Bronchial epithelial cell (primary cell): Measurements from ENCODE around the gene HEATR3. TPM values are rescaled to one million over a fixed set of nuclear protein-coding genes. Genes with fewer than 3 reads are reported as not detected.
A peak's percentile ranks its signal among the peaks of the same experiment; 100 is the strongest.

Experiments
- DNase-seq: peaks from one replicate; pipeline ENCODE4 v3.0.0-alpha.2; 2010; ENCODE audit warnings: low read depth
- FAIRE-seq: peaks from 2 replicates; lab custom pipeline; 2011; peaks lifted over from hg19 to GRCh38; lab: Jason Lieb, UNC
- H3K27me3 ChIP-seq: 2 replicates; pipeline ENCODE4 v1.5.1; 2011; ENCODE audit warnings: low read length; ENCODE audit not compliant: control insufficient read depth, insufficient read depth
- H3K36me3 ChIP-seq: 2 replicates; pipeline ENCODE4 v1.5.1; 2011; ENCODE audit warnings: low read length; ENCODE audit not compliant: control insufficient read depth, insufficient read depth
- H3K4me3 ChIP-seq: 2 replicates; pipeline ENCODE4 v1.5.1; 2011; ENCODE audit warnings: mild to moderate bottlenecking, low read depth, low read length, control low read depth
- total RNA-seq: library from RNA; depleted of rRNA; stranded (reverse); fragments of >200 nt; gene quantifications from 2 replicates; pipeline ENCODE4 v1.2.1, GENCODE V29; 2014
- TF ChIP-seq, protein P1 (sequence below): IDR thresholded peaks from 2 replicates; pipeline ENCODE4 v1.5.1; 2011; ENCODE audit warnings: mild to moderate bottlenecking, moderate library complexity, low read length, control low read depth, inconsistent platforms; ENCODE audit not compliant: insufficient read depth, severe bottlenecking

HEATR3 gene
- total RNA-seq, 1 donor from 2014 or later, result 16.1 TPM

DNA sequence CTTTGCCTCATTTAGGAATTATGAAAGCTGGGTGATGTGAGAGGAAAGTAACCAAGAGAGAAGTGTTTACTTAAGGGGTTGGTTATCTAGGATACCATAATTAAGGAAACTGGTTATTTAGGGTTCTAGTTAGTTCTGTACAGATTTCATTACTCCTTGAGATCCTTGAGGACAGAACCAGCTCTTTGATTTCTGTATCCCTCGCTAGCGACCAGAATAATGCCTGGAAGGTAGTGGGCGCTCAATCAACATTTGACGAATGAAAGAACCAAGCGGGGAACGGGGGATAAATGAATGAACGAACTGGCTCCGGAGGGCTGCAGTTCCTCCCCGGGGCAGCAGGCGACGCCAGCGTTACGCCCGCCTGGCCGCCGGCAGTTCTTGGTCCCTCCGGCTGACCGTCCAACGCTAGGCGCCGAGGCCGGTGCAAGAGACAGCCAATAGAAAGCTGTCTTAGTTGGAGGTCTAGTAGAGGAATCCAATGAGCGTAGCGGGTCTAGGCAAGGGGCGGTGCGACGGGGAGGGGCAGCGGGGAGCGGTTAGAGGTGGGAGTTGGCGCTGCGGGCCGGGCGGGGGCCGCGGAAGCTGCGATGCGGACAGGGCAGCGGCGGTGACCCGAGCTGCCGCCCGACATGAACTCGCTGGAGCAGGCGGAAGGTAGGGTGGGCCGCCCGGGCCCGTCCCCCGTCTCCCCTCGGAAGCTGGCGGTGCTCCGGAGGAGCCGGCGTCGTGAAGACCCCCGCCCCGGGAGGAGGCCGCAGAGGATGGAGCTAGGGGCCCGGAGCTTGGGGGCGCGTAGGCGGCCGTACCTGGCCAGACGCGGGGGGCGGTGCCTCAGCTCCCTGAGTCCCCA lies 40.9 kb upstream of the HEATR3 start, which contains the start of gene CNEP1R1:
CNEP1R1 (plus strand) TSS at position 542 of the 853 bp plus-strand sequence; CDS start at position 633, 91 bp downstream.
- Histone ChIP-seq H3K36me3 (no peaks in the 10 kb centered on the region), H3K4me3 (peak within 1 kb of the TSS; percentile 82), H3K27me3 (no peaks in the 10 kb centered on the region)
- peak; percentile 89 for DNase-seq
- TF ChIP-seq, protein P1, sequence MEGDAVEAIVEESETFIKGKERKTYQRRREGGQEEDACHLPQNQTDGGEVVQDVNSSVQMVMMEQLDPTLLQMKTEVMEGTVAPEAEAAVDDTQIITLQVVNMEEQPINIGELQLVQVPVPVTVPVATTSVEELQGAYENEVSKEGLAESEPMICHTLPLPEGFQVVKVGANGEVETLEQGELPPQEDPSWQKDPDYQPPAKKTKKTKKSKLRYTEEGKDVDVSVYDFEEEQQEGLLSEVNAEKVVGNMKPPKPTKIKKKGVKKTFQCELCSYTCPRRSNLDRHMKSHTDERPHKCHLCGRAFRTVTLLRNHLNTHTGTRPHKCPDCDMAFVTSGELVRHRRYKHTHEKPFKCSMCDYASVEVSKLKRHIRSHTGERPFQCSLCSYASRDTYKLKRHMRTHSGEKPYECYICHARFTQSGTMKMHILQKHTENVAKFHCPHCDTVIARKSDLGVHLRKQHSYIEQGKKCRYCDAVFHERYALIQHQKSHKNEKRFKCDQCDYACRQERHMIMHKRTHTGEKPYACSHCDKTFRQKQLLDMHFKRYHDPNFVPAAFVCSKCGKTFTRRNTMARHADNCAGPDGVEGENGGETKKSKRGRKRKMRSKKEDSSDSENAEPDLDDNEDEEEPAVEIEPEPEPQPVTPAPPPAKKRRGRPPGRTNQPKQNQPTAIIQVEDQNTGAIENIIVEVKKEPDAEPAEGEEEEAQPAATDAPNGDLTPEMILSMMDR, result peak; percentile 100
- FAIRE-seq, result no peak

DNA sequence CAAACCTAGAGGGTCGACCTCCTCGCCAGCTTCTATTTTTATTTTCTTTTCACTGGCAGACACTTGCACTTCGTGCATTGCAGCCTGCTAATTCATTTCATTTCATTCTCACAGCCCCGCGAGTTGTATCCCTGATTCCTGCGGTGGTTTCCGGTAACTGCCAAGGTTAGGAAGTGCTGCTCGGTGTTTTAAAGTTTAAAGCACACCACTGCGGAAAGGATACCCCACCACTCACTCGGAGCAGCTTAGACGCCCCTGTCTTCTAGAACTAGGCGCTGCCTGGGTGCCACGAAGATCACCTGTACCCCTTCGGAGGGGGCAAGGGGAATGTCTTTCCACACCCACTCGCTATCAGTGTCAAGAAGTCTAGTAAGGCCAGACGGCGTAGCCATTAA lies 40.2 kb upstream of the HEATR3 start:
- H3K4me3 ChIP-seq, result peak overlapping the region; percentile 82
- DNase-seq (peak; percentile 23), FAIRE-seq (no peak)
- H3K27me3 ChIP-seq, result no peaks in the 10 kb centered on the region
- TF ChIP-seq, protein P1, result no peak
- H3K36me3 ChIP-seq, result peaks cover 1% of the 10 kb centered on the region

DNA sequence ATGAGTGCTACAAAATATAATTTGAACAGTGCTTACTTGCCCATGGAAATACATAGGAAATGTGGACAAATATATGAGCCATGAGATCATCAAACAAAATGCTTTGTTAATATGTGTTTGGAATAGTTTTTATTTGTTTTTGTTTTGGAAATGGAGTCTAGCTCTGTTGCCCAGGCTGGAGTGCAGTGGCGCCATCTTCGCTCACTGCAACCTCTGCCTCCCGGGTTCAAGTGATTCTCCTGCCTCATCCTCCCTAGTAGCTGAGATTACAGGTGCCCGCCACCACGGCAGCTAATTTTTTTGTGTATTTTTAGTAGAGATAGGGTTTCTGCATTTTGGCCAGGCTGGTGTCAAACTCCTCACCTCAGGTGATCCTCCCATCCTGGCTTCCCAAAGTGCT lies 37.9 kb upstream of the HEATR3 start:
- no peaks in the 10 kb centered on the region for H3K27me3 ChIP-seq
- FAIRE-seq (no peak), DNase-seq (no peak)
- TF ChIP-seq, protein P1, result no peak
- peaks cover 1% of the 10 kb centered on the region for H3K36me3 ChIP-seq
- no peak overlapping the region for H3K4me3 ChIP-seq

DNA sequence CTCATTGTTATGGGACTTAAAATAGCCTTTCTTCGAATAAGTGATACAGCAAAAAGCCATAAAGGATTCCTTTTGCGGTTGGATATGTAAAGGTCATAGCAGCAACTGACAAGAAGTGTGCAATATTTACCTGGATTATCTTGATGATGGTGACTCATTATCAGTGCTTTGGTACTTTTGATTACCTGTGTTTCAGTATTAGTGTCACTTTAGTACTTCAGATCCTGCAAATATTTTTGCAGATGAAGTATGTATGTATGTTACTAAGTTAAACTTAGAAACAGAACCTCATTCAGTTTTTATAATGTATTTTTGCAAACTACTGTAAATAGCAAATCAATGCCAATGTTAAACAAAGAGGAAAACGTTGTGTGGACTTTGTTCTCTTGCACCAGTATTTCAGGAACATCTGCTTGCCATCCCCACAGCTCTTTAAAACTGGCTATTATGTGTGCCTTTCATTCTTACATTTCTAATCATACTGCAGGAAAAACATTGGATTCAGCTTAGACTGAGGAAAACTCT lies 30.2 kb upstream of the HEATR3 start:
- Histone ChIP-seq H3K36me3 (no peaks in the 10 kb centered on the region), H3K27me3 (no peaks in the 10 kb centered on the region), H3K4me3 (no peak overlapping the region)
- DNase-seq (peak; percentile 32), FAIRE-seq (no peak)
- TF ChIP-seq, protein P1, result no peak

DNA sequence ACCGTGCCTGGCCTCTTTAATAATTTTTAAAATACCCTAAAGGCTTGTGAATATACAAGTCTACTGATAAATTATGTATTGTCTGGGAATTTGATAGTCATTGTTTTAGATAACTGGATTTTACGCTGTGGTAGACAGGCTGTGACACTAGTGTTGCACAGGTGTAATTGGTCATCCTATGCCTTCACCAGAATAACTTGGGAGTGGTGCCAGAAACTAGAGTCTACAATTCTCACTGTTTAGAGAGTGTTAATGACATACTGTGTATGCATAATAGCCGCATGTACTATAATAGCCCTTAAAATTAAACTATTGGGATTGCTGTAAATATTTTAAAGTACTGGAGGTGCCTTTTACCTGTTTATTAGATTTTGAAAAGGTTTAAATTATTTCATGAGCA lies 29.3 kb upstream of the HEATR3 start:
- no peak for DNase-seq
- Histone ChIP-seq H3K36me3 (no peaks in the 10 kb centered on the region), H3K27me3 (no peaks in the 10 kb centered on the region), H3K4me3 (no peak overlapping the region)
- FAIRE-seq, result no peak
- TF ChIP-seq, protein P1, result no peak
